ENCODE data around the gene EXOC4.

- no peak for TF ChIP-seq CTCF (IDR thresholded peaks at IDR 0.05; ENCODE audit: low read length)
- no peak for TF ChIP-seq EZH2 (IDR thresholded peaks at IDR 0.05; ENCODE audit: borderline replicate concordance, low read length)
Observed at GRCh38 chr7:133246558-133246957, 6.3 kb upstream of the EXOC4 start.

All from OCI-LY1 (cell line).